NCI-H510A treated with DMSO at 0.1 percent for 48 hours (cell line): ENCODE data around the gene KMT2B.
"Not testable (repeated sequence)": the region's sequence is repeated elsewhere in the genome, so short reads cannot be mapped to it uniquely, and the experiment has no call there.

Source experiments
- DNase-seq: peaks from one replicate; lab custom pipeline; 2025; lab: John Stamatoyannopoulos, UW

KMT2B gene

GRCh38 chr19:35717665-35718344 is at the start of gene KMT2B:
KMT2B (plus strand) TSS chr19:35718003; CDS start chr19:35718019, 16 bp downstream.
- DNase-seq, result peak; percentile 93

GRCh38 chr19:35669566-35669965 is 48.2 kb upstream of the KMT2B start:
- DNase-seq, result no peak

GRCh38 chr19:35669974-35670373 is 47.8 kb upstream of the KMT2B start:
- no peak for DNase-seq

GRCh38 chr19:35670686-35671085 is 47.1 kb upstream of the KMT2B start:
- no peak for DNase-seq

GRCh38 chr19:35671818-35672217 is 46.0 kb upstream of the KMT2B start:
- DNase-seq, result no peak

- DNase-seq, result no peak
These were observed 44.5 kb upstream of the KMT2B start for GRCh38 chr19:35673121-35673804.

GRCh38 chr19:35675589-35676140 is 42.1 kb upstream of the KMT2B start:
- no peak for DNase-seq

- DNase-seq, result no peak
These were observed 28.0 kb upstream of the KMT2B start for GRCh38 chr19:35689836-35690235.

- DNase-seq, result not testable (repeated sequence)
These were observed 26.7 kb upstream of the KMT2B start for GRCh38 chr19:35691106-35691505.

- DNase-seq, result no peak
These were observed 25.8 kb upstream of the KMT2B start for GRCh38 chr19:35692010-35692409.

GRCh38 chr19:35693422-35693821 is 24.4 kb upstream of the KMT2B start:
- no peak for DNase-seq

- peak; percentile 80 for DNase-seq
These were observed 23.8 kb upstream of the KMT2B start for GRCh38 chr19:35693835-35694599.

GRCh38 chr19:35695895-35696422 is 21.8 kb upstream of the KMT2B start:
- DNase-seq, result no peak

- no peak for DNase-seq
These were observed 21.0 kb upstream of the KMT2B start for GRCh38 chr19:35696835-35697234.

- peak; percentile 96 for DNase-seq
These were observed 15.4 kb upstream of the KMT2B start for GRCh38 chr19:35702223-35703012.

- no peak for DNase-seq
These were observed 14.5 kb upstream of the KMT2B start for GRCh38 chr19:35703343-35703742.

- DNase-seq, result no peak
These were observed 13.6 kb upstream of the KMT2B start, which contains the start of gene ZBTB32 for GRCh38 chr19:35704218-35704617. ZBTB32 (plus strand) TSS chr19:35704558; CDS start chr19:35714627, 10,069 bp downstream.

GRCh38 chr19:35708391-35708790 is 9.4 kb upstream of the KMT2B start:
- DNase-seq, result no peak

- no peak for DNase-seq
These were observed 6.7 kb upstream of the KMT2B start for GRCh38 chr19:35710784-35711723.
